ENCODE data around the gene SULT6B1.
"Not testable (repeated sequence)": the region's sequence is repeated elsewhere in the genome, so short reads cannot be mapped to it uniquely, and the experiment has no call there.

The SULT6B1 gene

DNA sequence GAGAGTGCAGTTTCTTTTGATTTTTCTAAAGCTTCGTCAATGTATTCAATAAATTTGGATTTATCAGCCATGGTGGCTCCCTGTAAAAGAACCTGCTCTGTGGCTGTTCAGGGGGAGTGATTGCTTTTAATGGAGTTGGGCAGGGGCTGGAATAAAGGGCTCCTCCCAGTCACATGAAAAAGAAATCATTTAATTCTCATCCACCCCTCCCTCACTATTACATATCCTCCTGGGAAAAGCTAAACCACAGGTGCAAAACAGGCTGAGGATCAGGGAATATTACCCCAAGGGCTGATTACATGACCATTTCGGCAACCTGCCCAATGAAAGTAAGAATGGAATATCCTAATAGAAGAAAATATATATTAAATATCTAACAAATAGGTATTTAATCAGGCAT is at the start of gene SULT6B1:
Gene SULT6B1, minus strand, starts transcription at position 101 of the 400 bp plus-strand sequence. Its CDS starts 30 bp downstream, at position 71.
- in situ Hi-C loops (cut with MboI; ENCODE audit: low sequenced_read_pairs): no loop called here

GRCh38 chr2:37232131-37232933 is 43.9 kb upstream of the SULT6B1 start:
- in situ Hi-C loops (cut with MboI; ENCODE audit: low sequenced_read_pairs): no loop called here

GRCh38 chr2:37231241-37232130 is 43.0 kb upstream of the SULT6B1 start, which contains the start of the genes CEBPZ and NDUFAF7:
TSS of gene CEBPZ (minus strand) at chr2:37231596. CDS start at chr2:37231567, 29 bp downstream.
TSS of gene NDUFAF7 (plus strand) at chr2:37231658. CDS start at chr2:37231706, 48 bp downstream.
- in situ Hi-C loops (cut with MboI; ENCODE audit: low sequenced_read_pairs): no loop called here

GRCh38 chr2:37230581-37230980 is 42.1 kb upstream of the SULT6B1 start:
- in situ Hi-C loops (cut with MboI; ENCODE audit: low sequenced_read_pairs): no loop called here

DNA sequence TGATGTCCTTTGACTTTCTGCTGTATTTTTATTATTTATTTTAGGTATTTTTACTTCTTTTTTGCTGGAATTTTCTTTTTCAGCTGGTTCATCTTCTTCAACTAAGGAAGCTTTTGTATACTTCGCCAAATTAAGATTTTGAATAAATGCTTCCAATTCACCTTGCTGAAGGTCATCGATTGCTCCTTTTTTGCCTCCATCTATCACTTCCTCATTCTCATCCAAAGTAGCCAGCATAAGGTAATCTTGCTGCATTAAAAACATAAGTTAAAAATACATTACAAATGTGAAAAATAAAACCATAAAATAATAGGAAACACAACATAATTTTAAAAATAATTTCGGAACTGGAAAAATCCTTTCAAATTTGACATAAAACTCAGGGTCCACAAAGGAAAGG is 40.3 kb upstream of the SULT6B1 start:
- in situ Hi-C loops (cut with MboI; ENCODE audit: low sequenced_read_pairs): no loop called here

DNA sequence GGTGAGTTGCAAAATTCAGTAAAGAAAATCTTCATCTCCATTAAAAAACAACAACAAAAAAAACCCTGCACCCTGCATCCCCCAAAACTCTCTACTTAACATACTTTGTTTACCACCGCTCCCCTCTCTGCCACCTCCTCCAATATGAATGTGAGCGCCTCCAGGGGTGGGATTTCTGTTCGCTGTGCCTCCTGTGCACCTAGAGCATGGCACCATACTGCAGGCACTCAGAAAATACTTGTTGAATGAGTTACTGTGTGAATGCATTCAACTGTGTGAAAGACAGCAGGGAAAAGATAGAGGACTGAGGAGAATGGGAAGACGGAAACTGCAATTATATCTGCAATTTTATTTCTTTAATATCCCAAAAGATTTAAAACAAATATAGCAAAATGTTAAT is 38.4 kb upstream of the SULT6B1 start:
- in situ Hi-C loops (cut with MboI; ENCODE audit: low sequenced_read_pairs): no loop called here

DNA sequence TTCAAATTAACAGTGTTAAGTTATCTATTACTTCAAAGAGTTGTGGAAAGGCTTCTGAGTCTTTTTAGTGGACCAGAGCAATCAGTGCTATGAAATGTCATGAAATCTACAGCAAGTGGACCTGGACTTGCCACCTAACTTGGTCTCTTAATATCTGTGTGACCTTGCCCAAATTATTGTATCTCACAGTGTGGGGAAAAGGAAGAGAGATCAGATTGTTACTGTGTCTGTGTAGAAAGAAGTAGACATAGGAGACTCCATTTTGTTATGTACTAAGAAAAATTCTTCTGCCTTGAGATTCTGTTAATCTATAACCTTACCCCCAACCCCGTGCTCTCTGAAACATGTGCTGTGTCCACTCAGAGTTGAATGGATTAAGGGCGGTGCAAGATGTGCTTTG is 36.7 kb upstream of the SULT6B1 start:
- in situ Hi-C loops (cut with MboI; ENCODE audit: low sequenced_read_pairs): not testable (repeated sequence)

GRCh38 chr2:37224063-37224462 is 35.6 kb upstream of the SULT6B1 start:
- in situ Hi-C loops (cut with MboI; ENCODE audit: low sequenced_read_pairs): no loop called here

DNA sequence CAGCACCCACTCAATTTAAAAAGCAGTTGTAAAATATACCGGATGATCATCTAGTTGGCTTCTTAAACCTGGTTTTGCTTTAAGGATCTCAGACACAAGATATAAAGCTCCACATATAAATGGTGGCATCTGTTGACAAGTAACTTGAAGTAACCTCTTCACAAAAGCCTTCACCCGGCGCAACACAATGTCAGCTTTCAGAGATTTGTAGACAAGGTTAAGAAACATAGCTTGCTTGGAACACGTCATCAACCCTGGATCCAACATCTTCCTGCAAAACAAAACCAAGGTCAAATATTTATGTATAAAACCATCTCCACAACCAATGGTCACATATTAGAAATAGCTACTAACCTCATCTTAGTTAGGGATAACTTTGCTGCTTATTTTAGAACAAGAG is 34.7 kb upstream of the SULT6B1 start:
- in situ Hi-C loops (cut with MboI; ENCODE audit: low sequenced_read_pairs): no loop called here

DNA sequence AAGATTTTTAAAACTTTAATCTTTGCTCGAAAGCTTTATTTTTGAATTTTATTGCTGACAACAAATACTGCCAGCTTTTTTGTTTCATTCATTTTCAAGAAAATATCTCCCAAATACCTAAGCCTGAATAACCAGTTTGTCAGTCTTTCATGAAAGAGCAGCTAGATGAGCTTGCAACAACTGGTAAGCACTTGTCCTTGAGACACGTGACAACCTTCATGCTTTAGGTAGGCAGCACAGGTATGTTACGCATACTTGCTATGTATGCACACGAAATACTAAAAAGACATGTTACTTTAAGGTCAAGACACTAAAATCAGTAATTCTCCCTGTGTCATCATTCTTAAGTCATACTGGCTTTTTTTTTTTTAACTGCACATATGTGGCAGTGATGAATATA is 30.6 kb upstream of the SULT6B1 start:
- in situ Hi-C loops (cut with MboI; ENCODE audit: low sequenced_read_pairs): no loop called here

- in situ Hi-C loops (cut with MboI; ENCODE audit: low sequenced_read_pairs): no loop called here
Observed at GRCh38 chr2:37215250-37215649, 26.8 kb upstream of the SULT6B1 start.

- in situ Hi-C loops (cut with MboI; ENCODE audit: low sequenced_read_pairs): no loop called here
Observed at GRCh38 chr2:37211939-37212338, 23.5 kb upstream of the SULT6B1 start.

GRCh38 chr2:37211212-37211611 is 22.7 kb upstream of the SULT6B1 start:
- in situ Hi-C loops (cut with MboI; ENCODE audit: low sequenced_read_pairs): no loop called here

DNA sequence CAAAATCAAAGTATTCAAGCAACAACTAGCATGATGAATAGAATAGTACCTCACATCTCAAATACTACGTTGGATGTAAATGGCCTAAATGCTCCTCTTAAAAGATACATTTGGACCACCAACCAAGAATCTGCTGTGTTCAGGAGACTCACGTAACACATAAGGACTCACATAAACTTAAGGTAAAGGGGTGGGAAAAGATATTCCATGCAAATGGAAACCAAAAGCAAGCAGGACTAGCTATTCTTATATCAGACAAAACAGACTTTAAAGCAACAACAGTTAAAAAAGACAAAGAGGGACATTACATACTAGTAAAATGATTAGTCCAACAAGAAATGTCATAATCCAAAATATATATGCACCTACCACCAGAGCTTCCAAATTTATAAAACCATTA is 18.3 kb upstream of the SULT6B1 start:
- in situ Hi-C loops (cut with MboI; ENCODE audit: low sequenced_read_pairs): not testable (repeated sequence)

GRCh38 chr2:37205689-37206341 is 17.3 kb upstream of the SULT6B1 start:
- in situ Hi-C loops (cut with MboI; ENCODE audit: low sequenced_read_pairs): no loop called here

DNA sequence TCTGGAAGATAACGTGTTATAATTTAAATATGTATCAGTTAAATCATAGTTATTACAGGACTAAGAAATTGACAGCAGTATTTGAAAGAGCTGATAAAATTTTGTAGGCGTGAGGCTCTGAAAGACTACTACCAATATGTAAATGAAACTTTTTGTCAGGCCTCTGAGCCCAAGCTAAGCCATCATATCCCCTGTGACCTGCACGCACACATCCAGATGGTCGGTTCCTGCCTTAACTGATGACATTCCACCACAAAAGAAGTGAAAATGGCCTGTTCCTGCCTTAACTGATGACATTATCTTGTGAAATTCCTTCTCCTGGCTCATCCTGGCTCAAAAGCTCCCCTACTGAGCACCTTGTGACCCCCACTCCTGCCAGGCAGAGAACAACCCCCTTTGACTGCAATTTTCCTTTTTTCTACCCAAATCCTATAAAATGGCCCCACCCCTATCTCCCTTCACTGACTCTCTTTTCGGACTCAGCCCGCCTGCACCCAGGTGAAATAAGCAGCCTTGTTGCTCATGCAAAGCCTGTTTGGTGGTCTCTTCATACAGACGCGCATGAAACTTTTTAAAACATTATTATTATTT is 16.7 kb upstream of the SULT6B1 start:
- in situ Hi-C loops (cut with MboI; ENCODE audit: low sequenced_read_pairs): not testable (repeated sequence)

DNA sequence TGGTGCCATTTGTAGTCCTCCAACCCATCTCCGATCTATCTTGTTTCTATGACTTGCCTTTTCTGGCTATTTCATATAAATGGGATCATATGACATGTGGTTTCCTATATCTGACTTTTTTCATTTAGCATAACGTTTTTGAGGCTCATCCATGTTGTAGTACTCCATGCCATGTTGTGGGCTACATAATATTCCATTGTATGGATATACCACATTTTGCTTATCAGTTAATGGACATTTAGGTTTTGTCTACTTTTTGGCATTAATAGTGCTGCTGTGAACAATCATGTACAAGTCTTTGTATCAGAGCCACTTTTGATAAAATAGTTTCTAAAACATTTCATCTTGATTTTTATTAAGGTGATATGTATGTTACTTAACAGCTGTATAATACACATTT is 15.2 kb upstream of the SULT6B1 start:
- in situ Hi-C loops (cut with MboI; ENCODE audit: low sequenced_read_pairs): no loop called here

GRCh38 chr2:37201766-37202165 is 13.3 kb upstream of the SULT6B1 start:
- in situ Hi-C loops (cut with MboI; ENCODE audit: low sequenced_read_pairs): no loop called here

GRCh38 chr2:37201208-37201607 is 12.7 kb upstream of the SULT6B1 start:
- in situ Hi-C loops (cut with MboI; ENCODE audit: low sequenced_read_pairs): no loop called here

- in situ Hi-C loops (cut with MboI; ENCODE audit: low sequenced_read_pairs): no loop called here
Observed at GRCh38 chr2:37198681-37199065, 10.2 kb upstream of the SULT6B1 start.

Data from HL-60/S4 treated with retinoic acid at 250 ng/mL for 4 days and 3 days (cell line).